Measurements from ENCODE around the gene ITIH1. TPM values are rescaled to one million over a fixed set of nuclear protein-coding genes. Genes with fewer than 3 reads are reported as not detected.

ITIH1 gene
- polyA plus RNA-seq, 1 experiment, result not detected

DNA sequence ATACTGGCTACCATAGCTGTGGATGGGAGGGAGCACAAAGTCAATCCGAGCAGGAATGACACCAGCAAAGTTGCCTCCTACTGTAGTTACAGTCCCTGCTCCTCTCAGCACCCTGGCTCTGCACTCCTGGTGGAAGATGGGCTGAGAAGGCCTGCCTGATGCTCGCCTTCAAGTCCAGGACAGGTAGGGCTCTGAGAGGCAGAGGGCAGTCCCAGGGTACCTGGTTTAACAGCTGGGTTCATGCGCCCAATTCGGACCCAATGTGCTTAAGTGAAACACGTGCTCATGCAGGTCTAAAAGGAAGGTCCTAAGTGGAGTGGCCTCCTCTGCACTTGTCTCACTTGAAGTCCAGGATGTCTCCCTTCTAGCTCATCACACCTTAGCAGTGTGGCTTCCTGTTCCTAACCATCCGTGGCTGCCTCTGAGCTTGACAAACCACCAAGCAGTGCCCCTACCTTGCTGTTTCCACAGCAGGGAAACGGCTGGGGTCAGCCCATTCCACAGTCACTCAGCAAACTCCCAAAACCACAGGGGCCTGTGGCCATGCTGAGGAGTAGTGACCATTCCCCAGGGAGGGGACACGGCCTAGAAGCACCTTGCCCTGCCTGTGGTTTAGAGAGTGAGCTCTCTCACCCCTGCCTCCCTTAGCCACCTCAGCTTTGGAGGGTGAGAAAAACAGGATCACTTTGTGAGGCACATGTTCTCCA is 61.3 kb downstream of the ITIH1 start:
- Histone ChIP-seq H3K9me3 (ENCODE audit: control insufficient read depth, insufficient read depth, low read length) (no peaks in the 10 kb centered on the region), H3K27me3 (ENCODE audit: control insufficient read depth, insufficient read depth, low read length) (no peaks in the 10 kb centered on the region), H3K27ac (ENCODE audit: low read depth, low read length) (no peak overlapping the region), H3K4me3 (ENCODE audit: low read depth, low read length) (no peak overlapping the region)
- POLR2A ChIA-PET, result no interaction called here
- TF ChIP-seq, protein P1, sequence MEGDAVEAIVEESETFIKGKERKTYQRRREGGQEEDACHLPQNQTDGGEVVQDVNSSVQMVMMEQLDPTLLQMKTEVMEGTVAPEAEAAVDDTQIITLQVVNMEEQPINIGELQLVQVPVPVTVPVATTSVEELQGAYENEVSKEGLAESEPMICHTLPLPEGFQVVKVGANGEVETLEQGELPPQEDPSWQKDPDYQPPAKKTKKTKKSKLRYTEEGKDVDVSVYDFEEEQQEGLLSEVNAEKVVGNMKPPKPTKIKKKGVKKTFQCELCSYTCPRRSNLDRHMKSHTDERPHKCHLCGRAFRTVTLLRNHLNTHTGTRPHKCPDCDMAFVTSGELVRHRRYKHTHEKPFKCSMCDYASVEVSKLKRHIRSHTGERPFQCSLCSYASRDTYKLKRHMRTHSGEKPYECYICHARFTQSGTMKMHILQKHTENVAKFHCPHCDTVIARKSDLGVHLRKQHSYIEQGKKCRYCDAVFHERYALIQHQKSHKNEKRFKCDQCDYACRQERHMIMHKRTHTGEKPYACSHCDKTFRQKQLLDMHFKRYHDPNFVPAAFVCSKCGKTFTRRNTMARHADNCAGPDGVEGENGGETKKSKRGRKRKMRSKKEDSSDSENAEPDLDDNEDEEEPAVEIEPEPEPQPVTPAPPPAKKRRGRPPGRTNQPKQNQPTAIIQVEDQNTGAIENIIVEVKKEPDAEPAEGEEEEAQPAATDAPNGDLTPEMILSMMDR (IDR thresholded peaks at IDR 0.05; ENCODE audit: low read depth, low read length), result no peak
- DNase-seq (ENCODE audit: low read depth, low spot score), result no peak
- CTCF ChIA-PET, result interaction anchor here (1.4 kb wide), 1 partner anchor 18 kb away, joined by 3 read pairs; no protein-coding TSS in a partner anchor

DNA sequence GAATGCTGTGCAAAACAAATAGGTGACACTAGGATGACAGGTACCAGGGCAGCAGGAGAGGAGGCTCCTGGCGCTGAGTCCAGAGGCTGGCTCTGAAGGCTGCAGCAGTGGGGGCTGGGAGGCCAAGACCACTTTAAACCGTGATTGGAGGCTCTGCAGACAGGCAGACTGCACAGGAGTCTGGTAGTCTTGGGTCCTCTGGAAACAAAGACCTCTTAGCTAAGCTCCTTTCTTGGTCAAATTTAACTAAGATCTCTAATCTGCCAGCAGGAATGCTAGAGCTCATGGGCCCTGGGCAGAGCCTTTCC is 61.8 kb downstream of the ITIH1 start:
- CTCF ChIA-PET, result interaction anchor here (1.4 kb wide), 1 partner anchor 19 kb away, joined by 3 read pairs; no protein-coding TSS in a partner anchor
- no peaks in the 10 kb centered on the region for H3K27me3 ChIP-seq (ENCODE audit: control insufficient read depth, insufficient read depth, low read length)
- H3K9me3 ChIP-seq (ENCODE audit: control insufficient read depth, insufficient read depth, low read length), result no peaks in the 10 kb centered on the region
- POLR2A ChIA-PET, result no interaction called here
- TF ChIP-seq, protein P1 (IDR thresholded peaks at IDR 0.05; ENCODE audit: low read depth, low read length), result no peak
- no peak for DNase-seq (ENCODE audit: low read depth, low spot score)
- H3K27ac ChIP-seq (ENCODE audit: low read depth, low read length), result no peak overlapping the region
- no peak overlapping the region for H3K4me3 ChIP-seq (ENCODE audit: low read depth, low read length)

DNA sequence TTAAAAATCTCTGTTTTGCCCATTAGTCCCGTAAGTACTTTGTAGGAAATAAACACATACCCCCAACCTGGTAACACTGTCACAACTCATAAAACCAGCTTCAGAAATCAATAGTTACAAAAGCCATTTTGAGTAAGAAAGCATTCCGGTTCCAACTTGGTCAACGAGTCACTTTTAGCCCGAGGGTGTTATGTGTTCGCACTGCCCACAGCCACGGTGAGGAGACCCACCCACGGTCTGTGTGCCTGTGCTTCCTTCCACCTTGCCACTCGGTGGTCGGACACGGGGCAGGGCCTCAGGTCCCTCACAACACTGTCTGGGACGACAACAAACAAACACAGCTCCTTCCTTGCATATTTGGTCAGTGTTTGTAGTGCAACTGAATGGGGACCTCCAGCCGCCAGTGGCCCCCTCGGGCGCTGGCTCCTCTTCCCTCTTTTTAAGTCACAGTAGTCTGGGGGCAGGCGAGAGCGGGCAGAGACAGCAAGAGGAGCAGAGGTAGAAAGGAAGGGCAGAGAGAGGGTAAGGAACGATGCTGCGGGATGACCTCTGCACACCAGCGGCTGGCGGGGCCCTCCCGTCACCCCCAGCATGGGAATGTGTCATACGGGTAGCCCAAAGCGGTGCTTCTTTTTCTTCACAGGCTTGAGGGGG is 62.6 kb downstream of the ITIH1 start:
- Histone ChIP-seq H3K27ac (ENCODE audit: low read depth, low read length) (no peak overlapping the region), H3K4me3 (ENCODE audit: low read depth, low read length) (no peak overlapping the region), H3K27me3 (ENCODE audit: control insufficient read depth, insufficient read depth, low read length) (no peaks in the 10 kb centered on the region), H3K9me3 (ENCODE audit: control insufficient read depth, insufficient read depth, low read length) (no peaks in the 10 kb centered on the region)
- ChIA-PET POLR2A (no interaction called here), CTCF (interaction anchor here (1.4 kb wide), 1 partner anchor 19 kb away, joined by 3 read pairs; no protein-coding TSS in a partner anchor)
- DNase-seq (ENCODE audit: low read depth, low spot score), result no peak
- TF ChIP-seq, protein P1 (IDR thresholded peaks at IDR 0.05; ENCODE audit: low read depth, low read length), result no peak

DNA sequence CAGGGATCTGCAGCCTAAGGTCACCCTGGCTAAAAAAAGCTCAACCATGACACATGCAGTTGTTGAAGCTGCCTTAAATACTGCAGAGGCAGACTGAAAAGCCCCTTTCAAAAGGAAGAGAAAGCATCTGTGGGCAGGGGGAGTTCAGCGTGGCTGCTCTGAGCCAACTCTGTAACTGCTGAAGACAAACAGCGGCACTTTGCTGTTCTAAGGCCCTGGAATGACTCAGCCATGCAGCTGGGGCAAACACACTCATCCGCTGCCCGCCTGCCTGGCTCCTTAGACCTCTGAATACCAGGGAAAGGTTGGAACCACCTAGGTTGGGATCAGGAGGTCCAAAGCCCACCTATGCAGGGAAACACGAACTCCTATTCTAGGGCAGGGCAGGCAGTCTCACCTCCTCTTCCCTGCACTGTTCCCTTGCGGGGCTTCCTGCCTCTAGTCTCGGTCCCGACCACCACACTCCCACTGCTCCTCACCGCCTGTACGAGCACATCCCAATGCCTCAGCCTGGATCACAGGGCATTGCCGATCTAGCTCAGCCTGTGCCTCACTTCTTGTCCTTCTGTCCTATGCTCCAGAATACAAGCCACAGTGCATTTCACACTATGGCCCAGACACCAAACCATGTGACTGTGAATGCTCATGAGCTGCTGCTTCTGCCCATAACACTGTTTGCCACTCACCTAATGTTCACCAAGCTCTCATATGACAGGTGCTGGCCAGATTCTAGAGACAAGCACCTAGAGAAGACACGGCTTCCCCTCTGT is 64.0 kb downstream of the ITIH1 start:
- Histone ChIP-seq H3K4me3 (ENCODE audit: low read depth, low read length) (no peak overlapping the region), H3K9me3 (ENCODE audit: control insufficient read depth, insufficient read depth, low read length) (no peaks in the 10 kb centered on the region), H3K27me3 (ENCODE audit: control insufficient read depth, insufficient read depth, low read length) (no peaks in the 10 kb centered on the region), H3K27ac (ENCODE audit: low read depth, low read length) (no peak overlapping the region)
- CTCF ChIA-PET, result no interaction called here
- TF ChIP-seq, protein P1 (IDR thresholded peaks at IDR 0.05; ENCODE audit: low read depth, low read length), result no peak
- POLR2A ChIA-PET, result interaction anchor here (0.7 kb wide), 1 partner anchor 11 kb away, joined by 3 read pairs; no protein-coding TSS in a partner anchor
- DNase-seq (ENCODE audit: low read depth, low spot score), result no peak

Small RNA genes lying within 50 kb of the gene (small RNA-seq; reads per million reads assigned to genes)
- gene AC006254.2 (ENCODE audit: insufficient read length, low read depth), result not detected
- gene MUSTN1 (ENCODE audit: insufficient read length, low read depth), result not detected

Other genes starting within 250 kb of the ITIH1 start
- gene NT5DC2, start 243.7 kb upstream of the ITIH1 start, polyA plus RNA-seq (2011; rRNA removed), result 97.9 and 154 TPM in 2 replicates
- 8.7 and 9.5 TPM in 2 replicates for gene UQCC5, start 241.0 kb upstream of the ITIH1 start, polyA plus RNA-seq (2011; rRNA removed)
- gene PBRM1, start 91.7 kb upstream of the ITIH1 start, polyA plus RNA-seq (2011; rRNA removed), result 31.3 and 40.6 TPM in 2 replicates
- gene GNL3, start 91.6 kb upstream of the ITIH1 start, polyA plus RNA-seq (2011; rRNA removed), result 71.6 and 81.7 TPM in 2 replicates
- gene GLT8D1, start 71.8 kb upstream of the ITIH1 start, polyA plus RNA-seq (2011; rRNA removed), result 127 and 147 TPM in 2 replicates
- gene SPCS1, start 71.5 kb upstream of the ITIH1 start, polyA plus RNA-seq (2011; rRNA removed), result 135 and 161 TPM in 2 replicates
- 13.4 and 14.4 TPM in 2 replicates for gene NEK4, start 6.7 kb upstream of the ITIH1 start, polyA plus RNA-seq (2011; rRNA removed)
- 0.72 and 0.86 TPM in 2 replicates for gene ITIH3, start 17.2 kb downstream of the ITIH1 start, polyA plus RNA-seq (2011; rRNA removed)
- 0.63 and 0.64 TPM in 2 replicates for gene ITIH4, start 53.1 kb downstream of the ITIH1 start, polyA plus RNA-seq (2011; rRNA removed)
- gene MUSTN1, start 57.4 kb downstream of the ITIH1 start, polyA plus RNA-seq (2011; rRNA removed), result not detected in 2 replicates
- 10.0 and 12.5 TPM in 2 replicates for gene STIMATE, start 119.9 kb downstream of the ITIH1 start, polyA plus RNA-seq (2011; rRNA removed)